HG03558 (cell line): ENCODE results near the gene B9D2.
A peak's percentile ranks its signal among the peaks of the same experiment; 100 is the strongest.
"Not testable (repeated sequence)": the region's sequence is repeated elsewhere in the genome, so short reads cannot be mapped to it uniquely, and the experiment has no call there.

Experiments
- ATAC-seq: cut with Tn5 transposase; IDR thresholded peaks from one replicate; pipeline ENCODE4 v1.9.1; 2021; ENCODE audit warnings: moderate number of reproducible peaks; ENCODE audit not compliant: unreplicated experiment; ENCODE audit errors: extremely low read depth

B9D2 gene, protein sequence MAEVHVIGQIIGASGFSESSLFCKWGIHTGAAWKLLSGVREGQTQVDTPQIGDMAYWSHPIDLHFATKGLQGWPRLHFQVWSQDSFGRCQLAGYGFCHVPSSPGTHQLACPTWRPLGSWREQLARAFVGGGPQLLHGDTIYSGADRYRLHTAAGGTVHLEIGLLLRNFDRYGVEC

GRCh38 chr19:41363753-41364523, at the start of gene B9D2:
TSS of gene B9D2 (minus strand) at chr19:41364149. CDS start at chr19:41363519, 630 bp downstream.
- ATAC-seq = peak; percentile 75

DNA sequence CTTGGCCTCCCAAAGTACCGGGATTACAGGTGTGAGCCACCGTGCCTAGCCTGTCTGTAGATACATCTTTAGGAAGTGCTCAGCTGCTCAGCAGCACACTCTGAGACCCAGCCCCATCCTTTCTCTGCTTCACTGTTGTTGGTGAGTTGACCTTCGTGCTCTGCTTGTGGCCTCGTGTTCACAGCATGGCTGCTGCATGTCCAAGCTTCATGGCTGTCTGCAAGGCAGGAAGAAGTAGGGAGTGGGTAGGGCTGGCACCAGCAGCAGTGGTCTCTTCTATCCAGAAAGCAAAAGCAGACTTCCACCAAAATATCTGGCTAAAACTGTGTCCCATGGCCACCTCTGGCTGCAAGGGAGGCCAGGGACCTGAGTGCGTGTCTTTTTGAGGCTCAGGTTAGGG, 49.0 kb upstream of the B9D2 start:
- ATAC-seq = no peak

GRCh38 chr19:41411968-41412265, 48.0 kb upstream of the B9D2 start:
- no peak for ATAC-seq

DNA sequence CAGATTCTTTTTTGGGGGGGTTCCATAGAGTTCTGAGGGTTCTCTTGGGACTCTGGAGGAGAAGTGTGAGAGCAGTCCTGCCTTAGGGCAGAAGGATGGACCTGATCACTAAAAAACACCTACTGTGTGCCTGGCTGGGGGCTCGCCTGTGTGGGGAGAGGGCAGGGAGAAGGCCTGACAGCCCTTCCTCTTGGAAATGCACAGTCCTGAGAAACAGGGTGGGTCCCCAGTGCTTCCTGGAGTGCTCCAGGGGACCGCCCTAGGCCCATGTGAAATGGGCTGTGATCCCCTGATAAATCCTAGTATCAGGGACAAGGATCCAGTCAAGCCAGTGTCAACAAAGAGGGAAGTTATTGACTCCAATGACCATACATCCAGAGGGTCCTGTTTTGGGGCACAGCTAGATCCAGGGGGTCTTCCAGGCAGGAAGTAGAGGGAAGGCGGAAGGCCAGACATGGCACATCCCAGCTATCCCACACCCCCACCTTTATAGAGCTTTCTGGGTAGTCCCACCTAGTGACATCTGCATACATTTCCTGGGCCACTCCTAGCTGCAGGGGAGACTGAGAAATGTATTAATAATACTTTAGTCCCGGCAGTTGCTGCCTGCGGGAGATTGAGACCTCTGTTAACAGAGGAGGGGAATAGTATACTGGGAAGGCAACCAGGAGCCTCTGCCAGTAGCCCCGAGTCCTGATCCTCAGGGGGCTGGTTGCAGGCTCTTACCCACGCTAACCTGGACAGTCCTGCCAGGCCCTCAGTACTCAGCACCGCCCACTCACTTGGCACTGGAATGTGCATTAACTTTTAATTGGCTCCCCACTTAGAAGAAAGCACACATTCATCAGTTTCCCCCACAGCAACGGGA, 47.4 kb upstream of the B9D2 start:
- no peak for ATAC-seq

DNA sequence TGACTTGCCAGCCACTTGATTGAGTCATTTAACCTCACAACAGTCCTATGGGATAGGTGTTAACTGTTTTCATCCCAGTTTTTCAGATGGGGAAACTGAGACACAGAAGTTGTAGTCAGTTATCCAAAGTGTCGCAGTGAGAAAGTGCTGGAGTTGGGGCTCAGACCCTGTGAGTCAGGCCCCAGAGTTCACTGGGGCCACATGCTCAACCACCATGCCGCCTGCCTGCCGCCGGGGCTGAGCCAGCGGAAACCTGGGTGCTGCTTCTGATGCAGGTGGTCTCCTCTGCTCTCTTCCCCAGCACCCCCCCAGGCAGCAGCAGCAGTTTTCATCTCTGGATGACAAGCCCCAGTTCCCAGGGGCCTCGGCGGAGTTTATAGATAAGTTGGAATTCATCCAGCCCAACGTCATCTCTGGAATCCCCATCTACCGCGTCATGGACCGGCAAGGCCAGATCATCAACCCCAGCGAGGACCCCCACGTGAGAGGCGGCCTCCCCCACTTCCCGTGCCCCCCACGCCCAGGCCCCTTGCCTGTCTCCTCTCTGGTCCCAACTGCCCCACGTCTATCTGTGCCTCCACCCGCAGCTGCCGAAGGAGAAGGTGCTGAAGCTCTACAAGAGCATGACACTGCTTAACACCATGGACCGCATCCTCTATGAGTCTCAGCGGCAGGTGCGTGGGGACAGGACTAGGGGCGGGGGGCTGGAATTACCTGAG, 46.5 kb upstream of the B9D2 start:
- no peak for ATAC-seq

- no peak for ATAC-seq
Observed at GRCh38 chr19:41409288-41409687, 45.3 kb upstream of the B9D2 start.

DNA sequence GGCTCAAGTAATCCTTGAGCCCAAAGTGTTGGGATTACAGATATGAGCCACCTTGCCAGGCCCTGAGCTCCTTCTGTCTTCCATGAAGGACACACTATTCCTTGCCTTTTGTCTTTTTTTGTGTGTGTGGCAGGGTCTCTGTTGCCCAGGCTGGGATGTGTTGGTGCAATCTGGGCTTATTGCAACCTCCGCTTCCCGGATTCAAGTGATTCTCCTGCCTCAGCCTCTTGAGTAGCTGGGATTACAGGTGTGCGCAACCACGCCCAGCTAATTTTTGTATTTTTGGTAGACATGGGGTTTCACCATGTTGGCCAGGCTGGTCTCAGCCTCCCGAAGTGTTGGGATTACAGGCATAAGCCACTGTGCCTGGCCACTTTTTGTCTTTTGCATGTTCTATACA, 44.9 kb upstream of the B9D2 start:
- not testable (repeated sequence) for ATAC-seq

GRCh38 chr19:41408256-41408655, 44.3 kb upstream of the B9D2 start:
- ATAC-seq = no peak

- ATAC-seq = no peak
Observed at GRCh38 chr19:41407271-41407670, 43.3 kb upstream of the B9D2 start.

- ATAC-seq = no peak
Observed at GRCh38 chr19:41405776-41406175, 41.8 kb upstream of the B9D2 start.

DNA sequence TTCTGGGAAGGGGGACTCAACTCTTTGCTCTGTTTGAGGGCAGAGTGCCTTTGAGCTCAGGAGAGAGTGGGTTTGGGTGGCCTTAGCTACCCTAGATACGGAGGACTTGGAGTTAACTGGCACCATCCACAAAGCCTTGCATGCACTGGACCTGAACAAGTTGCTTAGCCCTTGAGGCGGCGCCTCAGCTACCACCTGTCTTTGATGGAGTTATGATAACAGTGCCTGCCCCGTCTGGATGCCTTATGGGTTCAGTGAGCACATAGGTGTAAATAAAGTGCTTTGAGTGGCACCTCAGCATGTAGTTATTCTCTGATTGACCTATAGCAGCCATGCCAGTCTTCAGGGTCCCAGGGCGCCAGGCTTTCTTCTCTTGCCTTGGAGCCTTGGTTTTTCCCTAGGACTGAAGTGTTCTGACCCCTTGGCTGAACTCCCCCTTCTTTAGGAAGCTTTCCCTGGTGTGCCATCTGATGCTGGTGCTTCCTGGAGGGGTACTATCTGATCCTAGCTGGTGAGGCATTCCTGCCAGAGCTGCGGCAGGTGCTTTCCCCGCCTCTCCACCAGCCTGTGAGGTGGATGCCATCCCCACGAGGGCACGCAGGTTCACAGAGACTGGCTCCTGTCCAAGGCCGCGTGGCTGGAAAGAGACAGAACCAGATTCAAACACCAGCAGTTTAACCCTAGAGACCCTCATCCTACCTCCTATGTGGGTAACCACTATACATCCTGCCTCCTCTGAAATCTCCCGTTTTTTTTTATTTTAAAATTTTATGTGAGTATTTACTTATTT, 39.4 kb upstream of the B9D2 start:
- ATAC-seq = no peak

DNA sequence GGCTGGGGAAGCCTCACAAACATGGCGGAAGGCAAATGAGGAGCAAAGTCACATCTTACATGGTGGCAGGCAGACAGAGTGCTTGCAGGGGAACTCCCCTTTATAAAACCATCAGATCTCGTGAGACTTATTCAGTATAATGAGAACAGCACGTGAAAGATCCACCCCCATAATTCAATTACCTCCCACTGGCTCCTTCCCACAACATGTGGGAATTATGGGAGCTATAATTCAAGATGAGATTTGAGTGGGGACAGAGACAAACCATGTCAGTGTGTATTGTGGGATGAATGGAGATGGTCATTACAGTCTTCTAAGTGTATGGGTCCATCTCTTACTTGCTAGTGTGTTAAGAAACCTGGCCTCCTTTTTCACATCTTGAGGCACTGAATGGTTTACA, 38.1 kb upstream of the B9D2 start:
- ATAC-seq = no peak

GRCh38 chr19:41401483-41401882, 37.5 kb upstream of the B9D2 start:
- no peak for ATAC-seq

DNA sequence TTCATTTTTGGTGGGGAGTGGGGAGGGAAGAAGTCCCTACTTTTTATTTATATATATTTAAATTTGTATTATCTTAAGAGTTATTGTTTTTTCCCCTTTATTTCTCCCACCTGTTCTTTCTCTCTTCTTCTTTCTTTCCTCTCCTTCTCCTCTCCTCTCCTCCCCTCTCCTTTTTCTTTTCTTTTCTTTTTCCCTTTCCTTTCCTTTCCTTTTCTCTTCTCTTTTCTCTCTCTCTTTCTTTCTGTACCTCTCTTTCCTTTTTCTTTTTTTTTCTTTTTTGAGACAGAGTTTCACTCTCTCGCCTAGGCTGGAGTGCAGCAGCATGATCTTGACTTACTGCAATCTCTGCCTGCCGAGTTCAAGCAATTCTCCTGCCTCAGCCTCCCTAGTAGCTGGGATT, 35.6 kb upstream of the B9D2 start:
- ATAC-seq = no peak

- ATAC-seq = no peak
Observed at GRCh38 chr19:41399091-41399490, 35.1 kb upstream of the B9D2 start.

GRCh38 chr19:41398598-41398997, 34.6 kb upstream of the B9D2 start:
- ATAC-seq = no peak

- no peak for ATAC-seq
Observed at GRCh38 chr19:41398050-41398418, 34.1 kb upstream of the B9D2 start.

- ATAC-seq = peak; percentile 68
Observed at GRCh38 chr19:41397086-41398049, 33.4 kb upstream of the B9D2 start, which contains the start of the genes BCKDHA and EXOSC5. TSS of gene BCKDHA (plus strand) at chr19:41397818. CDS start at chr19:41397828, 10 bp downstream. TSS of gene EXOSC5 (minus strand) at chr19:41397359. CDS start at chr19:41397328, 31 bp downstream.

- ATAC-seq = no peak
Observed at GRCh38 chr19:41395355-41395754, 31.4 kb upstream of the B9D2 start.
